Activated naive CD8-positive, alpha-beta T cell treated with anti-CD3 and anti-CD28 coated beads for 36 hours (primary cell): ENCODE data around the gene AXIN1. TPM values are rescaled to one million over a fixed set of nuclear protein-coding genes. Genes with fewer than 3 reads are reported as not detected.
"Not testable (repeated sequence)": the region's sequence is repeated elsewhere in the genome, so short reads cannot be mapped to it uniquely, and the experiment has no call there.

Experiments used
- DNase-seq: peaks from one replicate; pipeline ENCODE4 v3.0.0; 2021
- H3K27ac Mint-ChIP-seq: one replicate; pipeline ENCODE4 v1.8.0; 2022; ENCODE audit warnings: mild to moderate bottlenecking, moderate library complexity, mixed read lengths
- H3K27me3 Mint-ChIP-seq: one replicate; pipeline ENCODE4 v1.8.0; 2022; ENCODE audit warnings: mild to moderate bottlenecking, mixed read lengths
- H3K36me3 Mint-ChIP-seq: one replicate; pipeline ENCODE4 v1.8.0; 2021; ENCODE audit warnings: mild to moderate bottlenecking, mixed read lengths
- H3K4me1 Mint-ChIP-seq: one replicate; pipeline ENCODE4 v1.8.0; 2021; ENCODE audit warnings: mixed read lengths
- H3K4me3 Mint-ChIP-seq: one replicate; pipeline ENCODE4 v1.8.0; 2022; ENCODE audit warnings: mild to moderate bottlenecking, moderate library complexity, mixed read lengths
- H3K9me3 Mint-ChIP-seq: one replicate; pipeline ENCODE4 v1.8.0; 2022; ENCODE audit warnings: mixed read lengths
- total RNA-seq, 2 experiments: library from RNA; stranded (reverse); gene quantifications; one replicate each; pipeline ENCODE4 v1.2.3, GENCODE V29; 2021

Gene AXIN1
- total RNA-seq, 2 experiments from 2014 or later = 23.9 to 24.6 TPM

GRCh38 chr16:262121-262745 lies 90.3 kb downstream of the AXIN1 start:
- no peaks in the 10 kb centered on the region for H3K9me3 Mint-ChIP-seq
- H3K4me1 Mint-ChIP-seq = peaks cover 4% of the 10 kb centered on the region
- no peaks in the 10 kb centered on the region for H3K27me3 Mint-ChIP-seq
- H3K4me3 Mint-ChIP-seq = no peak overlapping the region
- DNase-seq = no peak
- H3K36me3 Mint-ChIP-seq = peaks cover 4% of the 10 kb centered on the region
- no peak overlapping the region for H3K27ac Mint-ChIP-seq

GRCh38 chr16:261031-261691 lies 91.4 kb downstream of the AXIN1 start:
- no peak for DNase-seq
- no peaks in the 10 kb centered on the region for H3K27me3 Mint-ChIP-seq
- H3K4me3 Mint-ChIP-seq = no peak overlapping the region
- peaks cover 5% of the 10 kb centered on the region for H3K36me3 Mint-ChIP-seq
- no peak overlapping the region for H3K27ac Mint-ChIP-seq
- H3K4me1 Mint-ChIP-seq = peaks cover 4% of the 10 kb centered on the region
- H3K9me3 Mint-ChIP-seq = no peaks in the 10 kb centered on the region

- Mint-ChIP-seq H3K27me3 (no peaks in the 10 kb centered on the region), H3K36me3 (peaks cover 12% of the 10 kb centered on the region)
These were observed 92.2 kb downstream of the AXIN1 start for GRCh38 chr16:260326-260725.

GRCh38 chr16:259814-260253 lies 92.7 kb downstream of the AXIN1 start:
- Mint-ChIP-seq H3K27ac (no peak overlapping the region), H3K4me1 (peaks cover 6% of the 10 kb centered on the region), H3K36me3 (peaks cover 14% of the 10 kb centered on the region), H3K4me3 (no peak overlapping the region), H3K9me3 (no peaks in the 10 kb centered on the region), H3K27me3 (no peaks in the 10 kb centered on the region)
- no peak for DNase-seq

More at GRCh38 chr16:260326-260725, 92.2 kb downstream of the AXIN1 start:
- Mint-ChIP-seq H3K4me3 (no peak overlapping the region), H3K4me1 (peaks cover 6% of the 10 kb centered on the region), H3K9me3 (no peaks in the 10 kb centered on the region), H3K27ac (peak overlapping the region; percentile 10)
- DNase-seq = no peak

- Mint-ChIP-seq H3K36me3 (peaks cover 14% of the 10 kb centered on the region), H3K9me3 (no peaks in the 10 kb centered on the region), H3K27ac (no peak overlapping the region), H3K4me1 (peaks cover 6% of the 10 kb centered on the region), H3K4me3 (no peak overlapping the region), H3K27me3 (no peaks in the 10 kb centered on the region)
- no peak for DNase-seq
These were observed 93.3 kb downstream of the AXIN1 start for GRCh38 chr16:259226-259625.

GRCh38 chr16:258091-258490 lies 94.4 kb downstream of the AXIN1 start:
- Mint-ChIP-seq H3K36me3 (peaks cover 14% of the 10 kb centered on the region), H3K4me1 (peaks cover 14% of the 10 kb centered on the region)
- DNase-seq, H3K4me3 Mint-ChIP-seq, H3K9me3 Mint-ChIP-seq, H3K27ac Mint-ChIP-seq, H3K27me3 Mint-ChIP-seq: not testable (repeated sequence)

GRCh38 chr16:255183-255582 lies 97.3 kb downstream of the AXIN1 start:
- Mint-ChIP-seq H3K4me3 (no peak overlapping the region), H3K4me1 (peaks cover 28% of the 10 kb centered on the region), H3K27ac (no peak overlapping the region), H3K27me3 (no peaks in the 10 kb centered on the region), H3K9me3 (no peaks in the 10 kb centered on the region), H3K36me3 (peaks cover 15% of the 10 kb centered on the region)
- DNase-seq = no peak

GRCh38 chr16:254461-254860 lies 98.1 kb downstream of the AXIN1 start:
- H3K27me3 Mint-ChIP-seq = no peaks in the 10 kb centered on the region
- peaks cover 29% of the 10 kb centered on the region for H3K4me1 Mint-ChIP-seq
- no peak for DNase-seq
- H3K27ac Mint-ChIP-seq = no peak overlapping the region
- no peak overlapping the region for H3K4me3 Mint-ChIP-seq
- H3K36me3 Mint-ChIP-seq = peaks cover 15% of the 10 kb centered on the region
- H3K9me3 Mint-ChIP-seq = no peaks in the 10 kb centered on the region

GRCh38 chr16:253833-254232 lies 98.7 kb downstream of the AXIN1 start:
- no peaks in the 10 kb centered on the region for H3K9me3 Mint-ChIP-seq
- peaks cover 25% of the 10 kb centered on the region for H3K4me1 Mint-ChIP-seq
- peak overlapping the region; percentile 38 for H3K27ac Mint-ChIP-seq
- H3K36me3 Mint-ChIP-seq = peaks cover 15% of the 10 kb centered on the region
- DNase-seq = no peak
- no peak overlapping the region for H3K4me3 Mint-ChIP-seq
- H3K27me3 Mint-ChIP-seq = no peaks in the 10 kb centered on the region

GRCh38 chr16:252366-253337 lies 99.9 kb downstream of the AXIN1 start:
- no peaks in the 10 kb centered on the region for H3K9me3 Mint-ChIP-seq
- H3K27ac Mint-ChIP-seq = peak overlapping the region; percentile 86
- H3K4me1 Mint-ChIP-seq = peaks cover 25% of the 10 kb centered on the region

GRCh38 chr16:249431-249830 lies 103.1 kb downstream of the AXIN1 start:
- H3K27me3 Mint-ChIP-seq = no peaks in the 10 kb centered on the region
- peaks cover 25% of the 10 kb centered on the region for H3K4me1 Mint-ChIP-seq
- no peak for DNase-seq
- no peaks in the 10 kb centered on the region for H3K9me3 Mint-ChIP-seq
- no peak overlapping the region for H3K4me3 Mint-ChIP-seq
- peaks cover 4% of the 10 kb centered on the region for H3K36me3 Mint-ChIP-seq
- H3K27ac Mint-ChIP-seq = no peak overlapping the region

More at GRCh38 chr16:252366-253337, 99.9 kb downstream of the AXIN1 start:
- H3K4me3 Mint-ChIP-seq = peak overlapping the region; percentile 71
- peak; percentile 58 for DNase-seq
- H3K36me3 Mint-ChIP-seq = peaks cover 13% of the 10 kb centered on the region
- H3K27me3 Mint-ChIP-seq = no peaks in the 10 kb centered on the region

- no peak overlapping the region for H3K27ac Mint-ChIP-seq
These were observed 105.5 kb downstream of the AXIN1 start for GRCh38 chr16:247027-247426.

GRCh38 chr16:245105-245504 lies 107.4 kb downstream of the AXIN1 start:
- H3K4me3 Mint-ChIP-seq = no peak overlapping the region
- peaks cover 16% of the 10 kb centered on the region for H3K4me1 Mint-ChIP-seq
- DNase-seq = no peak
- H3K36me3 Mint-ChIP-seq = no peaks in the 10 kb centered on the region
- no peaks in the 10 kb centered on the region for H3K27me3 Mint-ChIP-seq
- no peak overlapping the region for H3K27ac Mint-ChIP-seq
- H3K9me3 Mint-ChIP-seq = no peaks in the 10 kb centered on the region

More at GRCh38 chr16:247027-247426, 105.5 kb downstream of the AXIN1 start:
- Mint-ChIP-seq H3K4me1 (peaks cover 9% of the 10 kb centered on the region), H3K9me3 (no peaks in the 10 kb centered on the region), H3K36me3 (peaks cover 2% of the 10 kb centered on the region), H3K27me3 (no peaks in the 10 kb centered on the region), H3K4me3 (no peak overlapping the region)
- no peak for DNase-seq

- Mint-ChIP-seq H3K36me3 (no peaks in the 10 kb centered on the region), H3K4me1 (peaks cover 21% of the 10 kb centered on the region), H3K4me3 (no peak overlapping the region), H3K27me3 (no peaks in the 10 kb centered on the region), H3K27ac (no peak overlapping the region), H3K9me3 (no peaks in the 10 kb centered on the region)
- DNase-seq = no peak
These were observed 109.2 kb downstream of the AXIN1 start for GRCh38 chr16:243348-243747.

- H3K4me1 Mint-ChIP-seq = peaks cover 26% of the 10 kb centered on the region
- no peak for DNase-seq
- no peaks in the 10 kb centered on the region for H3K27me3 Mint-ChIP-seq
- peaks cover 4% of the 10 kb centered on the region for H3K36me3 Mint-ChIP-seq
- H3K9me3 Mint-ChIP-seq = no peaks in the 10 kb centered on the region
- no peak overlapping the region for H3K4me3 Mint-ChIP-seq
- H3K27ac Mint-ChIP-seq = no peak overlapping the region
These were observed 110.2 kb downstream of the AXIN1 start for GRCh38 chr16:242281-242680.
